ENCODE results near the gene TFCP2.
"Not testable (repeated sequence)": the region's sequence is repeated elsewhere in the genome, so short reads cannot be mapped to it uniquely, and the experiment has no call there.

The TFCP2 gene

GRCh38 chr12:51080136-51080535 is 92.8 kb downstream of the TFCP2 start:
- no peak for DNase-seq

GRCh38 chr12:51078866-51079265 is 94.1 kb downstream of the TFCP2 start:
- not testable (repeated sequence) for DNase-seq

- DNase-seq = not testable (repeated sequence)
These were observed 94.6 kb downstream of the TFCP2 start for GRCh38 chr12:51078346-51078745.

GRCh38 chr12:51077930-51078329 is 95.0 kb downstream of the TFCP2 start:
- DNase-seq = no peak

- no peak for DNase-seq
These were observed 96.6 kb downstream of the TFCP2 start for GRCh38 chr12:51076236-51076930.

- DNase-seq = no peak
These were observed 97.5 kb downstream of the TFCP2 start for GRCh38 chr12:51075390-51075789.

GRCh38 chr12:51071663-51072062 is 101.3 kb downstream of the TFCP2 start:
- DNase-seq = no peak

- no peak for DNase-seq
These were observed 102.9 kb downstream of the TFCP2 start for GRCh38 chr12:51070004-51070403.

GRCh38 chr12:51067771-51068170 is 105.2 kb downstream of the TFCP2 start:
- DNase-seq = no peak

GRCh38 chr12:51067229-51067628 is 105.7 kb downstream of the TFCP2 start:
- DNase-seq = no peak

GRCh38 chr12:51065530-51065929 is 107.4 kb downstream of the TFCP2 start:
- no peak for DNase-seq

- DNase-seq = no peak
These were observed 110.1 kb downstream of the TFCP2 start for GRCh38 chr12:51062631-51063397.

GRCh38 chr12:51059086-51059485 is 113.8 kb downstream of the TFCP2 start:
- no peak for DNase-seq

- DNase-seq = no peak
These were observed 116.7 kb downstream of the TFCP2 start for GRCh38 chr12:51056242-51056641.

GRCh38 chr12:51055060-51055459 is 117.9 kb downstream of the TFCP2 start:
- no peak for DNase-seq

- no peak for DNase-seq
These were observed 121.1 kb downstream of the TFCP2 start for GRCh38 chr12:51051787-51052186.

- no peak for DNase-seq
These were observed 123.4 kb downstream of the TFCP2 start for GRCh38 chr12:51049525-51049924.

GRCh38 chr12:51048661-51049251 is 124.2 kb downstream of the TFCP2 start:
- DNase-seq = no peak

- DNase-seq = peak; percentile 94
These were observed 125.0 kb downstream of the TFCP2 start, which contains the start of gene LETMD1 for GRCh38 chr12:51047655-51048540. Gene LETMD1 (plus strand): TSS chr12:51048327. CDS start chr12:51048357, 30 bp downstream.

Measured in CD4-positive, alpha-beta T cell treated with Interferon gamma for 1 hour (primary cell).